HEK293T (cell line): Measurements from ENCODE around the gene PDE10A.

Experiments used
- CTCF ChIA-PET: fragments of 350-600 bp; formaldehyde crosslinking; extraction: SDS; loops from one replicate; lab custom pipeline; 2021; ENCODE audit warnings: antibody characterized with exemption, inconsistent platforms; lab: Yijun Ruan, JAX
- POLR2A ChIA-PET: fragments of 350-600 bp; formaldehyde crosslinking; extraction: SDS; loops from one replicate; lab custom pipeline; 2020; ENCODE audit warnings: antibody characterized with exemption, inconsistent platforms; lab: Yijun Ruan, JAX
- DNase-seq: peaks from one replicate; pipeline ENCODE4 v3.0.0; 2012; ENCODE audit warnings: mixed read lengths; ENCODE audit errors: extremely low spot score
- ARNT ChIP-seq: fragments of 450-650 bp; IDR thresholded peaks from 2 replicates; pipeline ENCODE4 v1.6.1; 2017; ENCODE audit warnings: mild to moderate bottlenecking
- BHLHE40 ChIP-seq: fragments of 450-650 bp; IDR thresholded peaks from 2 replicates; pipeline ENCODE4 v1.6.1; 2016; ENCODE audit warnings: mild to moderate bottlenecking, moderate library complexity, borderline replicate concordance
- CTBP1 ChIP-seq: fragments of 450-650 bp; IDR thresholded peaks from 2 replicates; pipeline ENCODE4 v1.6.1; 2016; ENCODE audit warnings: borderline replicate concordance
- ELF4 ChIP-seq: fragments of 450-650 bp; IDR thresholded peaks from 2 replicates; pipeline ENCODE4 v1.6.1; 2017; ENCODE audit warnings: antibody characterized with exemption
- FOXA1 ChIP-seq: fragments of 450-650 bp; IDR thresholded peaks from 2 replicates; pipeline ENCODE4 v1.6.1; 2016; ENCODE audit warnings: mild to moderate bottlenecking
- FOXK2 ChIP-seq: fragments of 450-650 bp; IDR thresholded peaks from 2 replicates; pipeline ENCODE4 v1.6.1; 2016; ENCODE audit warnings: mild to moderate bottlenecking
- FOXM1 ChIP-seq: fragments of 450-650 bp; IDR thresholded peaks from 2 replicates; pipeline ENCODE4 v1.6.1; 2017; ENCODE audit warnings: mild to moderate bottlenecking, borderline replicate concordance
- HDGF ChIP-seq: fragments of 450-650 bp; IDR thresholded peaks from 2 replicates; pipeline ENCODE4 v1.6.1; 2017; ENCODE audit warnings: antibody characterized with exemption, borderline replicate concordance
- L3MBTL2 ChIP-seq: fragments of 450-650 bp; conservative IDR thresholded peaks from 2 replicates; pipeline ENCODE4 v1.6.1; 2016; ENCODE audit warnings: mild to moderate bottlenecking
- LEF1 ChIP-seq: fragments of 450-650 bp; IDR thresholded peaks from 2 replicates; pipeline ENCODE4 v1.6.1; 2017; ENCODE audit warnings: mild to moderate bottlenecking, borderline replicate concordance
- NFRKB ChIP-seq: fragments of 450-650 bp; IDR thresholded peaks from 2 replicates; pipeline ENCODE4 v1.6.1; 2016; ENCODE audit warnings: mild to moderate bottlenecking, moderate library complexity
- SP1 ChIP-seq: fragments of 450-650 bp; IDR thresholded peaks from 2 replicates; pipeline ENCODE4 v1.6.1; 2017
- SUZ12 ChIP-seq: fragments of 450-650 bp; IDR thresholded peaks from 2 replicates; pipeline ENCODE4 v1.6.1; 2016; ENCODE audit warnings: mild to moderate bottlenecking
- TARDBP ChIP-seq: fragments of 450-650 bp; IDR thresholded peaks from 2 replicates; pipeline ENCODE4 v1.6.1; 2016
- ZNF384 ChIP-seq: fragments of 450-650 bp; IDR thresholded peaks from 2 replicates; pipeline ENCODE4 v1.6.1; 2016
- TF ChIP-seq, protein P1 (sequence below): fragments of 450-650 bp; IDR thresholded peaks from 2 replicates; pipeline ENCODE4 v1.6.1; 2016

The PDE10A gene

DNA sequence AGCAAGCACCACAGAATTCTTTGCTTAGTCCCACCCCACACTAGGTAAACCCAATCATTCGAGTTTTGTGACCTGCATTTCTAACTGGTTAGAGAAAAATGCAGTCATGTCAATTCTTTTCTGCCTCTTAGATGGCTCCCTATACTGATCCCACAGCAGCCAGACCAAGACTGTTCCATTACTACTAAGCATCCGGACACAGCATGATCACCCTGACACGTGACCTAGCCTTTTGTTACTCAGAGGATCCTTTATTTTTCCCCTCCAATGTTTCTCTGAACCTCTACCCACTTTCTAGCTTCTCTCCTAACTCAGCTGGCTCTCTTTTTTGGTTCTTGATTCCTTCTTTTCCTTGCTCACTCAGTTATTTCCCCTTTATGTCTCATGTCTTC is 87.9 kb downstream of the PDE10A start:
- no peak for DNase-seq
- ChIA-PET POLR2A (no interaction called here), CTCF (no interaction called here)
- TF ChIP-seq ZNF384 (no peak), BHLHE40 (no peak), TARDBP (no peak), SP1 (no peak), HDGF (no peak), FOXK2 (no peak), FOXA1 (no peak), SUZ12 (no peak), L3MBTL2 (no peak), ELF4 (no peak), LEF1 (no peak), NFRKB (no peak), FOXM1 (no peak), CTBP1 (no peak)
- TF ChIP-seq, protein P1, sequence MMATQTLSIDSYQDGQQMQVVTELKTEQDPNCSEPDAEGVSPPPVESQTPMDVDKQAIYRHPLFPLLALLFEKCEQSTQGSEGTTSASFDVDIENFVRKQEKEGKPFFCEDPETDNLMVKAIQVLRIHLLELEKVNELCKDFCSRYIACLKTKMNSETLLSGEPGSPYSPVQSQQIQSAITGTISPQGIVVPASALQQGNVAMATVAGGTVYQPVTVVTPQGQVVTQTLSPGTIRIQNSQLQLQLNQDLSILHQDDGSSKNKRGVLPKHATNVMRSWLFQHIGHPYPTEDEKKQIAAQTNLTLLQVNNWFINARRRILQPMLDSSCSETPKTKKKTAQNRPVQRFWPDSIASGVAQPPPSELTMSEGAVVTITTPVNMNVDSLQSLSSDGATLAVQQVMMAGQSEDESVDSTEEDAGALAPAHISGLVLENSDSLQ = no peak

DNA sequence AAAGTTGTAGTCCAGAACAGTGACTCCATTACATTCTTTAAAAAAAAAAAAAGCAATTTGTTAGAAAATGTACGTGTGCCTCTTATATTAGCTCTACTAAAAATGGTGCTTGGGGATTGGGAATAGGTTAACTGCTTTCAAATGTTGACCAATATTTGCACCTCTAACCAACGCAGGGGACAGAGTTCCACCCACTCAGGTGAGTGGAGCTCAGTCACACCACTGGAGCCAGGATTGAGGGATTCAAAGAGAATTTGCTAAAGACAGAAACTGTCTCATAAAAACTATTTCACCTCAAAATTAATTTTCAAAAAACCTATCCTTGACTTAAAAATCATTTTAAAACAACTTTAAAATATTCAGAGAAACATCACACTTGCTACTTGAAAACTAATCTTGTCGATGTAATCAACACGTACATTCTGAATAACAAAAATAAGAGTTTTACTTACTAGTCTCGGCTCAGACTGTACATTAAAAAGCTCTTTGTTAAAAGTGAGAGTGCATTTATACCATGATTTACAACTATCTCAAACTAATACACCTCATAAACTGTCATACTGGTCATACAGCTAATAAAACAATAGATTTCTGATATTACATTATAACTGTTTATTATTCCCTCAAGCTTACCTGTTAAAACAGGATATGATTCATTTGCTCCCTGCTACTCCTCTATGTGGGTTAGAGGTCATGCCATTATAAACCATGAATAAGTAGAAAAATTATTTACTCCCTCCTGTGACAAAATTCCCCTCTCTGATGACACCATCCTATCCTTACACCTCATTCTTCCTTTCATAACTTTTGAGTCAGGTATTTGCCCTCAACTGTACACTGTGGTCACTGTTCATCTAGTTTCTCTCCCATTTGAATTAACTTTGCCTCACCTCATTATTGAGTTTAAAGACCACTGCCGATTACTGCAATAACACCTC is 88.6 kb downstream of the PDE10A start:
- no peak for DNase-seq
- CTCF ChIA-PET = interaction anchor here (0.6 to 0.7 kb wide), 2 partner anchors 85 to 458 kb away, joined by 3 to 4 read pairs; no protein-coding TSS in a partner anchor
- POLR2A ChIA-PET = no interaction called here
- TF ChIP-seq CTBP1 (no peak), FOXM1 (no peak), SUZ12 (no peak)

DNA sequence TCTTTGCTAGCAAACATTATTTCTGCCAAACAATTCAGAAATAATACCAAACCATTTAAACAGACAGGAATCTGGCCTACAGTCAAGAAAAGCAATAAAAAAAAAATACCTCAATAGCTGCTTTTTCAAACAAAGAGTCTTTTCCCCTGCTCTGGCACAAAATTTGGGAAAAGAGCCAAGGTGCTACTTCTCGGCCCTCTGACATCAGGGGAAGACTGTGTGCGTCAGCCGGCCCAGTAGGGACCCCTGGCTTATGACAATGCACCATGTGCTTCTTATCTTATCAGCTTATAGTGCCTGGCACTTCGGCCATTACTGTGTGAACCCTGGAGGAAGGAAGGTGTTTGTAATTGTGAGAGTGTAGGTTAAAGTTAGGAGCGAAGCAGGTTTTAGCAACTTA is 89.4 kb downstream of the PDE10A start:
- peak; percentile 40 for DNase-seq
- ChIA-PET POLR2A (interaction anchor here (0.8 kb wide), 1 partner anchor 8 kb away, joined by 5 read pairs; no protein-coding TSS in a partner anchor), CTCF (interaction anchor here (0.7 kb wide), 1 partner anchor 459 kb away, joined by 3 read pairs; no protein-coding TSS in a partner anchor)
- TF ChIP-seq FOXA1 (no peak), HDGF (no peak), FOXM1 (no peak), FOXK2 (no peak), SUZ12 (no peak), BHLHE40 (no peak), L3MBTL2 (peak; percentile 20; the same call in 1 of the 2 replicates), ARNT (no peak)

DNA sequence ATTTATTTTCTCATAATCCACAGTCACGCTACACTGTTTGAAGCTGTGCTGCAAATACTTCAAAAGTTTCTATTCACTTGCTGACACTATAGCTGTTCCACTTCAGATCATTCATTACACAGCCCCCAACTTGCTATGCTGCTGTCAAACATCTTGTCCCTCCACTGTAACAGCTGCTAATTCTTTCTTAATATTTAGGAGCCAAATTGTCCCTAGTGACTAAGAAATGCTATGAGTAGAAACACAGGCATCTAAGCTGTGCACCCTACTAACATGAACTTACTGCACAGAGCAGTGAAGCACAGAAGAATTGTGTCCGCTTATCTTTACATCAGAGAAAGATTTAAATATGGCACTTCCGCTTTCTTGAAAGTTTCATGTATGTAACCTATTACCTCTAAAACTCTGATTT is 91.3 kb downstream of the PDE10A start:
- POLR2A ChIA-PET = no interaction called here
- TF ChIP-seq FOXK2 = no peak
- no peak for TF ChIP-seq ARNT
- no peak for TF ChIP-seq ZNF384
- TF ChIP-seq FOXM1 = no peak
- no peak for TF ChIP-seq TARDBP
- no peak for TF ChIP-seq SUZ12
- no peak for TF ChIP-seq SP1
- CTCF ChIA-PET = no interaction called here
- no peak for DNase-seq

DNA sequence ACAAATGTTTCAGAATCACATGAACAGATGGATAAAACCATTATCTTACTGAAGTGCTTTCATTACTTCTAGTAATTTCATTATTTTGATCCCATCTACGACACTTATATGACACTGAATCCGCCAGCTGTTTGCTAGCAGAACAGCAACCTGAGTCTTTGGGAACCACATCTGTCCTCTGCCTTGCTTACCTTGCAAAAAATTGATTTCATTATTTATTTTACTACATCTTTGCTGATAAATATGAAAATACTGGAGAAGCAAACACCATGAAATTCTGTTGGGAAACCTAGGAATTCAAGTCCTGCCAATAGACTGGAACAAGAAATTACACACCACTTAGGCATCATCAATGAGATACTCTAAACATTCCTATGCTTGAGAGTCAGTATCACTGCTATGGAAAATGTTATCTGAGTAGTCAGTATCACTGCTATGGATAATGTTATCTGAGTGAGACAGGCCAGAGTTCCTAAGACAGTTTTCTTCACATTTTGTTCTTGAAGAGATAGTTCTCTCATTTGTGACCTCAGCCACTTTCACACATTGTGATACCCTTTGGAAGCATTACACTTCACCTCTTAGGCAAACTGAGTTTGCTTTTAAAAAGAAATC is 91.9 kb downstream of the PDE10A start:
- POLR2A ChIA-PET = no interaction called here
- TF ChIP-seq, protein P1 = no peak
- TF ChIP-seq ELF4 = no peak
- TF ChIP-seq ARNT = no peak
- TF ChIP-seq FOXM1 = no peak
- TF ChIP-seq HDGF = no peak
- CTCF ChIA-PET = no interaction called here
- DNase-seq = no peak

DNA sequence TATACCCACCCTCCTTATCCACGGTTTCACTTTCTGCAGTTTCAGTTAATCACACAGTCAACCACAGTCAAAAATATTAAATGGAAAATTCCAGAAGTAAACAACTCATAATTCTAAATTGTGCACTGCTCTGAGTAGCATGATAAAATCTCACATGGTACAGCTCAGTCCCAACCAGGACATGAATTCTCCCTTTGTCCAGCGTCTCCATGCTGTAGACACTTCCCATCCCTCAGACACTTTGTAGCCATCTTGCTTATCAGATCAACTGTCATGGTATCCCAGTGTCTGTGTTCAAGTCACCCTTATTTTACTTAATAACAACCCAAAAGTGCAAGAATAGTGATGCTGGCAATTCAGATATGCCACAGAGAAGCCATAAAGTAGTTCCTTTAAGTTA is 94.7 kb downstream of the PDE10A start:
- ChIA-PET CTCF (no interaction called here), POLR2A (no interaction called here)
- TF ChIP-seq CTBP1 = no peak
- TF ChIP-seq SUZ12 = no peak
- no peak for TF ChIP-seq NFRKB
- TF ChIP-seq ARNT = no peak
- TF ChIP-seq ELF4 = no peak
- TF ChIP-seq ZNF384 = no peak
- no peak for TF ChIP-seq SP1
- DNase-seq = no peak
